VCaP (cell line): ENCODE measurements around the gene ACTR8.

Experiments used
- H3K27ac ChIP-seq: fragments of 450-650 bp; 2 replicates; pipeline ENCODE4 v1.5.1; 2017
- CTCF ChIP-seq: fragments of 450-650 bp; conservative IDR thresholded peaks from 2 replicates; pipeline ENCODE4 v1.5.1; 2017; ENCODE audit warnings: mild to moderate bottlenecking, moderate library complexity

The ACTR8 gene

GRCh38 chr3:53885239-53885638 is 3.3 kb upstream of the ACTR8 start:
- no peak for TF ChIP-seq CTCF
- no peak overlapping the region for H3K27ac ChIP-seq

- TF ChIP-seq CTCF, result no peak
- no peak overlapping the region for H3K27ac ChIP-seq
Measured at GRCh38 chr3:53884623-53885022, 2.7 kb upstream of the ACTR8 start.

- TF ChIP-seq CTCF, result no peak
Measured at GRCh38 chr3:53883008-53883407, 1.1 kb upstream of the ACTR8 start.

GRCh38 chr3:53880396-53881345 is 1.3 kb downstream of the ACTR8 start:
- no peak for TF ChIP-seq CTCF
- H3K27ac ChIP-seq, result peak overlapping the region; percentile 89

More at GRCh38 chr3:53883008-53883407, 1.1 kb upstream of the ACTR8 start:
- no peak overlapping the region for H3K27ac ChIP-seq

GRCh38 chr3:53865732-53866499 is 16.0 kb downstream of the ACTR8 start:
- TF ChIP-seq CTCF, result no peak
- H3K27ac ChIP-seq, result no peak overlapping the region

- no peak for TF ChIP-seq CTCF
- no peak overlapping the region for H3K27ac ChIP-seq
Measured at GRCh38 chr3:53863145-53863544, 18.8 kb downstream of the ACTR8 start.

- H3K27ac ChIP-seq, result no peak overlapping the region
- no peak for TF ChIP-seq CTCF
Measured at GRCh38 chr3:53862241-53862640, 19.7 kb downstream of the ACTR8 start.
